ENCODE data around the gene CAMSAP2. TPM values are rescaled to one million over a fixed set of nuclear protein-coding genes. Genes with fewer than 3 reads are reported as not detected.

Gene CAMSAP2
- total and polyA plus RNA-seq, 10 of the 15 experiments (the other 5 are each of a cell fraction or from before 2014, with no cell fraction given) = 3.9 to 19.8 (median 8.0) TPM

DNA sequence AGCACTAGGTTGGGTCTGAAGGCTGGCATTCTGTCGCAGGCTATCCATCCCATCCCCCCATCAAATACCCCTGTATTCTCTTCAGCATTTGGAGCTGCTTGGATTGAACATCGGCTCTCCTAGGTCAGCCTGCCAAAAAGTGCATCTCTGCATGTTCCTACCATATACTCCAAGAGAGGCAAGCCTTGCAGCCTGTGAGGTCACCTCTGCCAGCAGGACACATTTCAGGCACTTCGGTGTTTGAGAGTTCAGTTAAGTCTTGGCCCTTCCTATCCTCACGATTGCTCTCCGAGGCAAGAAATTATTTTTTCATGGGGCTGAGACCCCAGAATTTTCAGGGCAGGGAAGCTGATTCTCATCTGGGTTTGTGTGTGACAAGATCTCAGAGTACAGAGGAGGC is 136.7 kb downstream of the CAMSAP2 start:
- in situ Hi-C loops (cut with MboI) (no loop called here), intact Hi-C loops (cut with micrococcal nuclease; ENCODE audit: unreplicated experiment) (no loop called here)
- no peak for TF ChIP-seq RAD21 (IDR thresholded peaks at IDR 0.05; ENCODE audit: insufficient read depth, low read depth, low read length)
- TF ChIP-seq CREM (IDR thresholded peaks at IDR 0.05; ENCODE audit: low read depth) = no peak
- TF ChIP-seq ZNF274 (IDR thresholded peaks at IDR 0.05; ENCODE audit: insufficient read depth, insufficient read length) = no peak
- no peak for TF ChIP-seq FOXM1 (IDR thresholded peaks at IDR 0.05; ENCODE audit: low read depth, low read length)
- TF ChIP-seq, protein P1, sequence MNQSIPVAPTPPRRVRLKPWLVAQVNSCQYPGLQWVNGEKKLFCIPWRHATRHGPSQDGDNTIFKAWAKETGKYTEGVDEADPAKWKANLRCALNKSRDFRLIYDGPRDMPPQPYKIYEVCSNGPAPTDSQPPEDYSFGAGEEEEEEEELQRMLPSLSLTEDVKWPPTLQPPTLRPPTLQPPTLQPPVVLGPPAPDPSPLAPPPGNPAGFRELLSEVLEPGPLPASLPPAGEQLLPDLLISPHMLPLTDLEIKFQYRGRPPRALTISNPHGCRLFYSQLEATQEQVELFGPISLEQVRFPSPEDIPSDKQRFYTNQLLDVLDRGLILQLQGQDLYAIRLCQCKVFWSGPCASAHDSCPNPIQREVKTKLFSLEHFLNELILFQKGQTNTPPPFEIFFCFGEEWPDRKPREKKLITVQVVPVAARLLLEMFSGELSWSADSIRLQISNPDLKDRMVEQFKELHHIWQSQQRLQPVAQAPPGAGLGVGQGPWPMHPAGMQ (IDR thresholded peaks at IDR 0.05; ENCODE audit: borderline replicate concordance) = no peak
- no peaks in the 10 kb centered on the region for H3K27me3 ChIP-seq (replicated peaks in 1 of 2; ENCODE audit: control insufficient read depth in 2 of 2, insufficient read depth in 2 of 2, low read length in 1 of 2)
- H3K9ac ChIP-seq (ENCODE audit: control insufficient read depth, insufficient read depth, low read length) = no peak overlapping the region
- no TSS peak for BruUV-seq (replicated peaks)
- ChIA-PET POLR2A (interaction anchor here (0.8 kb wide), 1 partner anchor 8 kb away, joined by 3 read pairs; no protein-coding TSS in a partner anchor), RAD21 (ENCODE audit: unreplicated experiment) (interaction anchor here (7.9 kb wide), 2 partner anchors 10 to 15 kb away, joined by 98 to 111 read pairs; partner anchors contain the start of gene INAVA), CTCF (interaction anchor here (1.0 to 7.7 kb wide), 4 partner anchors 11 to 146 kb away, joined by 3 to 73 read pairs (median 4); no protein-coding TSS in a partner anchor), SMC1A (ENCODE audit: uncharacterized antibody, unreplicated experiment) (interaction anchor here (9.4 kb wide), 1 partner anchor 11 kb away, joined by 208 read pairs; no protein-coding TSS in a partner anchor)
- DNase-seq (ENCODE audit: low read depth, low spot score) (no peak), ATAC-seq (no peak), FAIRE-seq (no peak)
- H3K9me3 ChIP-seq (replicated peaks; ENCODE audit: control insufficient read depth, insufficient read depth, low read length) = no peaks in the 10 kb centered on the region
- H3K27ac ChIP-seq (ENCODE audit: control insufficient read depth, insufficient read depth) = no peak overlapping the region
- H3K4me2 ChIP-seq (ENCODE audit: control insufficient read depth, insufficient read depth) = no peak overlapping the region
- no peaks in the 10 kb centered on the region for H4K20me1 ChIP-seq (ENCODE audit: control insufficient read depth, insufficient read depth)
- no peaks in the 10 kb centered on the region for H3K79me2 ChIP-seq (ENCODE audit: control insufficient read depth, insufficient read depth, low read length)
- no peak overlapping the region for H2AFZ ChIP-seq (ENCODE audit: control insufficient read depth, low read depth, low read length)
- H3K4me3 ChIP-seq = no peak overlapping the region
- H3K4me1 ChIP-seq (ENCODE audit: control insufficient read depth, insufficient read depth, low read length) = peaks cover 22% of the 10 kb centered on the region
- H3K36me3 ChIP-seq (ENCODE audit: control insufficient read depth in 2 of 2, insufficient read depth in 2 of 2, low read length in 1 of 2) = no peaks in the 10 kb centered on the region
- 87% methylated on average over 5 of the region's 5 CpGs for WGBS (ENCODE audit: insufficient coverage, insufficient replicate concordance, low lambda C conversion rate, missing lambda C conversion rate)

DNA sequence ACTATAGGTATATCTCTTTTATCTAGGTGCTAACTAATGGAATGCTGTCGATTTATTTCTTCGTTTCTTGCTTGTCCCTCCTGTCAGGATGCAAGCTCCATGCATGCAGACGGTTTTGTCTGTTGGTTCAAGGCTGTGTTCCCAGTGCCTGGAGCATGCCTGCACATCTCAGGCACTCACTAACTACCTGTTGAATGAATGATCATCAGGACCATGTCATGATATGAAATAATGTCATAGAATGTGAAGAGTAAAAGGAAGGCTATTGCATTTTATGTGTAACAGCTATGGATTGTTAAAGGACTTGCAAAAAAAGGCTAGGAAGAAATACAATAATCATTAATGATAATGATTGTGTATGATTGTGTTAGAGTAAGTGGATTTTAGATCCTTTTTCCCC is 138.3 kb downstream of the CAMSAP2 start:
- intact Hi-C loops (cut with micrococcal nuclease; ENCODE audit: unreplicated experiment) = no loop called here
- TF ChIP-seq, protein P2, sequence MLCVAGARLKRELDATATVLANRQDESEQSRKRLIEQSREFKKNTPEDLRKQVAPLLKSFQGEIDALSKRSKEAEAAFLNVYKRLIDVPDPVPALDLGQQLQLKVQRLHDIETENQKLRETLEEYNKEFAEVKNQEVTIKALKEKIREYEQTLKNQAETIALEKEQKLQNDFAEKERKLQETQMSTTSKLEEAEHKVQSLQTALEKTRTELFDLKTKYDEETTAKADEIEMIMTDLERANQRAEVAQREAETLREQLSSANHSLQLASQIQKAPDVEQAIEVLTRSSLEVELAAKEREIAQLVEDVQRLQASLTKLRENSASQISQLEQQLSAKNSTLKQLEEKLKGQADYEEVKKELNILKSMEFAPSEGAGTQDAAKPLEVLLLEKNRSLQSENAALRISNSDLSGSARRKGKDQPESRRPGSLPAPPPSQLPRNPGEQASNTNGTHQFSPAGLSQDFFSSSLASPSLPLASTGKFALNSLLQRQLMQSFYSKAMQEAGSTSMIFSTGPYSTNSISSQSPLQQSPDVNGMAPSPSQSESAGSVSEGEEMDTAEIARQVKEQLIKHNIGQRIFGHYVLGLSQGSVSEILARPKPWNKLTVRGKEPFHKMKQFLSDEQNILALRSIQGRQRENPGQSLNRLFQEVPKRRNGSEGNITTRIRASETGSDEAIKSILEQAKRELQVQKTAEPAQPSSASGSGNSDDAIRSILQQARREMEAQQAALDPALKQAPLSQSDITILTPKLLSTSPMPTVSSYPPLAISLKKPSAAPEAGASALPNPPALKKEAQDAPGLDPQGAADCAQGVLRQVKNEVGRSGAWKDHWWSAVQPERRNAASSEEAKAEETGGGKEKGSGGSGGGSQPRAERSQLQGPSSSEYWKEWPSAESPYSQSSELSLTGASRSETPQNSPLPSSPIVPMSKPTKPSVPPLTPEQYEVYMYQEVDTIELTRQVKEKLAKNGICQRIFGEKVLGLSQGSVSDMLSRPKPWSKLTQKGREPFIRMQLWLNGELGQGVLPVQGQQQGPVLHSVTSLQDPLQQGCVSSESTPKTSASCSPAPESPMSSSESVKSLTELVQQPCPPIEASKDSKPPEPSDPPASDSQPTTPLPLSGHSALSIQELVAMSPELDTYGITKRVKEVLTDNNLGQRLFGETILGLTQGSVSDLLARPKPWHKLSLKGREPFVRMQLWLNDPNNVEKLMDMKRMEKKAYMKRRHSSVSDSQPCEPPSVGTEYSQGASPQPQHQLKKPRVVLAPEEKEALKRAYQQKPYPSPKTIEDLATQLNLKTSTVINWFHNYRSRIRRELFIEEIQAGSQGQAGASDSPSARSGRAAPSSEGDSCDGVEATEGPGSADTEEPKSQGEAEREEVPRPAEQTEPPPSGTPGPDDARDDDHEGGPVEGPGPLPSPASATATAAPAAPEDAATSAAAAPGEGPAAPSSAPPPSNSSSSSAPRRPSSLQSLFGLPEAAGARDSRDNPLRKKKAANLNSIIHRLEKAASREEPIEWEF (IDR thresholded peaks at IDR 0.05; ENCODE audit: insufficient replicate concordance, low read depth, low read length) = no peak
- TF ChIP-seq NFXL1 (IDR thresholded peaks at IDR 0.05; ENCODE audit: borderline replicate concordance) (no peak), GATAD2B (conservative IDR thresholded peaks at IDR 0.05; ENCODE audit: low read depth) (no peak), SP1 (IDR thresholded peaks at IDR 0.05; ENCODE audit: low read depth, low read length) (no peak), NR2F1 (conservative IDR thresholded peaks at IDR 0.05) (no peak)
- TF ChIP-seq, protein P3, sequence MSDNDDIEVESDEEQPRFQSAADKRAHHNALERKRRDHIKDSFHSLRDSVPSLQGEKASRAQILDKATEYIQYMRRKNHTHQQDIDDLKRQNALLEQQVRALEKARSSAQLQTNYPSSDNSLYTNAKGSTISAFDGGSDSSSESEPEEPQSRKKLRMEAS (IDR thresholded peaks at IDR 0.05; ENCODE audit: low read depth, low read length) = no peak

More for the DNA sequence above, 138.3 kb downstream of the CAMSAP2 start:
- H3K27ac ChIP-seq (ENCODE audit: control insufficient read depth, insufficient read depth) = no peak overlapping the region
- ChIA-PET POLR2A (interaction anchor here (0.5 to 6.2 kb wide), 6 partner anchors 11 to 149 kb away, joined by 3 to 62 read pairs (median 10); no protein-coding TSS in a partner anchor), RAD21 (ENCODE audit: unreplicated experiment) (interaction anchor here (7.9 kb wide), 2 partner anchors 12 to 14 kb away, joined by 98 to 111 read pairs; partner anchors contain the start of gene INAVA), CTCF (interaction anchor here (1.0 to 7.7 kb wide), 6 partner anchors 12 to 149 kb away, joined by 3 to 73 read pairs (median 10); partner anchors contain the start of gene INAVA), SMC1A (ENCODE audit: uncharacterized antibody, unreplicated experiment) (interaction anchor here (1.1 to 9.4 kb wide), 10 partner anchors 12 to 255 kb away, joined by 3 to 208 read pairs (median 7); partner anchors contain the start of gene INAVA)
- H3K4me2 ChIP-seq (ENCODE audit: control insufficient read depth, insufficient read depth) = no peak overlapping the region
- no peaks in the 10 kb centered on the region for H3K27me3 ChIP-seq (replicated peaks in 1 of 2; ENCODE audit: control insufficient read depth in 2 of 2, insufficient read depth in 2 of 2, low read length in 1 of 2)
- no peak for ATAC-seq
- H3K4me3 ChIP-seq = no peak overlapping the region
- H2AFZ ChIP-seq (ENCODE audit: control insufficient read depth, low read depth, low read length) = no peak overlapping the region
- H4K20me1 ChIP-seq (ENCODE audit: control insufficient read depth, insufficient read depth) = no peaks in the 10 kb centered on the region
- no peaks in the 10 kb centered on the region for H3K36me3 ChIP-seq (ENCODE audit: control insufficient read depth in 2 of 2, insufficient read depth in 2 of 2, low read length in 1 of 2)
- no peak overlapping the region for H3K9ac ChIP-seq (ENCODE audit: control insufficient read depth, insufficient read depth, low read length)
- no peaks in the 10 kb centered on the region for H3K9me3 ChIP-seq (replicated peaks; ENCODE audit: control insufficient read depth, insufficient read depth, low read length)
- no peaks in the 10 kb centered on the region for H3K79me2 ChIP-seq (ENCODE audit: control insufficient read depth, insufficient read depth, low read length)
- BruUV-seq (replicated peaks) = no TSS peak
- in situ Hi-C loops (cut with MboI) = no loop called here
- peaks cover 17% of the 10 kb centered on the region for H3K4me1 ChIP-seq (ENCODE audit: control insufficient read depth, insufficient read depth, low read length)
- no peak for DNase-seq (ENCODE audit: low read depth, low spot score)
- no peak for FAIRE-seq
- WGBS (ENCODE audit: insufficient coverage, insufficient replicate concordance, low lambda C conversion rate, missing lambda C conversion rate) = 97% methylated on average over 3 of the region's 3 CpGs

All from GM12878 (cell line).